HEK293T (cell line): Measurements from ENCODE around the gene ARAP1.

ENCODE experiments used
- BHLHE40 ChIP-seq: fragments of 450-650 bp; IDR thresholded peaks from 2 replicates; pipeline ENCODE4 v1.6.1; 2016; ENCODE audit warnings: mild to moderate bottlenecking, moderate library complexity, borderline replicate concordance
- ELF4 ChIP-seq: fragments of 450-650 bp; IDR thresholded peaks from 2 replicates; pipeline ENCODE4 v1.6.1; 2017; ENCODE audit warnings: antibody characterized with exemption
- FOXK2 ChIP-seq: fragments of 450-650 bp; IDR thresholded peaks from 2 replicates; pipeline ENCODE4 v1.6.1; 2016; ENCODE audit warnings: mild to moderate bottlenecking
- FOXM1 ChIP-seq: fragments of 450-650 bp; IDR thresholded peaks from 2 replicates; pipeline ENCODE4 v1.6.1; 2017; ENCODE audit warnings: mild to moderate bottlenecking, borderline replicate concordance
- HDGF ChIP-seq: fragments of 450-650 bp; IDR thresholded peaks from 2 replicates; pipeline ENCODE4 v1.6.1; 2017; ENCODE audit warnings: antibody characterized with exemption, borderline replicate concordance
- NFRKB ChIP-seq: fragments of 450-650 bp; IDR thresholded peaks from 2 replicates; pipeline ENCODE4 v1.6.1; 2016; ENCODE audit warnings: mild to moderate bottlenecking, moderate library complexity
- SP1 ChIP-seq: fragments of 450-650 bp; IDR thresholded peaks from 2 replicates; pipeline ENCODE4 v1.6.1; 2017
- SUZ12 ChIP-seq: fragments of 450-650 bp; IDR thresholded peaks from 2 replicates; pipeline ENCODE4 v1.6.1; 2016; ENCODE audit warnings: mild to moderate bottlenecking
- TARDBP ChIP-seq: fragments of 450-650 bp; IDR thresholded peaks from 2 replicates; pipeline ENCODE4 v1.6.1; 2016
- ZNF384 ChIP-seq: fragments of 450-650 bp; IDR thresholded peaks from 2 replicates; pipeline ENCODE4 v1.6.1; 2016
- TF ChIP-seq, protein P1 (sequence below): fragments of 450-650 bp; IDR thresholded peaks from 2 replicates; pipeline ENCODE4 v1.6.1; 2016

DNA sequence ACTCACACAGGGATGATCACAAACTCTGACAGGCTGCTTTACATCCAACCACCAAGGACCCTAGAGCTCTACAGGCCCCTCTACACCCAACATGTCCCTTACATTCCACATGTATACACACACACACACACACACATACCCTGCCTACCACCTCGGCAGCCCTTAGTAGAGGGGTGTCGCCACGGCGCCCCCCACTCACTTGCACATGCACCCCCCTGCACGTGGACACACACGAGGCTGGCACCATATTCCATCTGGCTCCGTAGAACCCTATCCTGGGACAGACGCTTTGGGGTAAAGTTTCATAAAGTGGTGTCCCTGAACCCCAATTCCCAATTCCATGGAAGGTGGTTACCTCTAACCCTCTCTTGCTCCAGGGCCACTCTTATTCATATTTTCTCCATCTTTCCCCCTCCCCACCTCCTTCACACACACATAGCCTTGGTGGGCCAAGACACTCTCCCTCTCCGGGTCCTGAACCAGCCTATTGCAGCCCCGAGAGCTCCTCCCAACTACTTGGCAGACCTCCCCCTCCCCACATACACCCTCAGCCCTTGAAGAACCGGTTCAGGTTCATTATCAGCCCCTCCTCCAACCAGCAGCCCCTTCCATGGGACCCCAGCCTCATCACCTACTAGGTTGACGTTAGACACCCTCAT, 78.8 kb downstream of the ARAP1 start:
- TF ChIP-seq SP1 = no peak
- no peak for TF ChIP-seq BHLHE40
- TF ChIP-seq, protein P1, sequence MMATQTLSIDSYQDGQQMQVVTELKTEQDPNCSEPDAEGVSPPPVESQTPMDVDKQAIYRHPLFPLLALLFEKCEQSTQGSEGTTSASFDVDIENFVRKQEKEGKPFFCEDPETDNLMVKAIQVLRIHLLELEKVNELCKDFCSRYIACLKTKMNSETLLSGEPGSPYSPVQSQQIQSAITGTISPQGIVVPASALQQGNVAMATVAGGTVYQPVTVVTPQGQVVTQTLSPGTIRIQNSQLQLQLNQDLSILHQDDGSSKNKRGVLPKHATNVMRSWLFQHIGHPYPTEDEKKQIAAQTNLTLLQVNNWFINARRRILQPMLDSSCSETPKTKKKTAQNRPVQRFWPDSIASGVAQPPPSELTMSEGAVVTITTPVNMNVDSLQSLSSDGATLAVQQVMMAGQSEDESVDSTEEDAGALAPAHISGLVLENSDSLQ = no peak
- TF ChIP-seq SUZ12 = no peak
- TF ChIP-seq FOXK2 = no peak
- no peak for TF ChIP-seq HDGF
- TF ChIP-seq TARDBP = no peak
- TF ChIP-seq FOXM1 = no peak
- TF ChIP-seq ELF4 = no peak
- TF ChIP-seq NFRKB = no peak
- TF ChIP-seq ZNF384 = no peak
